GM06990 (cell line): ENCODE data around the gene PDHX.

Source experiments
- DNase-seq: peaks from one replicate; pipeline ENCODE4 v3.0.0-alpha.2; 2011; ENCODE audit not compliant: insufficient read length; ENCODE audit errors: extremely low read depth
- H3K27me3 ChIP-seq: replicated peaks from 2 replicates; pipeline ENCODE4 v1.6.0; 2011; ENCODE audit warnings: low read length; ENCODE audit not compliant: control insufficient read depth, insufficient read depth
- H3K36me3 ChIP-seq: 2 replicates; pipeline ENCODE4 v1.5.1; 2011; ENCODE audit warnings: low read length; ENCODE audit not compliant: control insufficient read depth, insufficient read depth
- H3K4me3 ChIP-seq: replicated peaks from 2 replicates; pipeline ENCODE4 v1.5.1; 2011; ENCODE audit warnings: low read depth, mild to moderate bottlenecking, control low read depth, low read length
- CTCF ChIP-seq: IDR thresholded peaks from 2 replicates; pipeline ENCODE4 v1.5.1; 2011; ENCODE audit warnings: low read length, control low read depth, mild to moderate bottlenecking, inconsistent platforms; ENCODE audit not compliant: insufficient read depth, poor library complexity, severe bottlenecking

PDHX gene

GRCh38 chr11:34972366-34972765, 55.9 kb downstream of the PDHX start:
- no peaks in the 10 kb centered on the region; the same call in 1 of the 2 replicates for H3K36me3 ChIP-seq
- no peaks in the 10 kb centered on the region for H3K27me3 ChIP-seq
- no peak overlapping the region for H3K4me3 ChIP-seq
- TF ChIP-seq CTCF = no peak
- DNase-seq = no peak

- no peaks in the 10 kb centered on the region; the same call in 1 of the 2 replicates for H3K36me3 ChIP-seq
- no peak for TF ChIP-seq CTCF
- no peaks in the 10 kb centered on the region for H3K27me3 ChIP-seq
- no peak overlapping the region for H3K4me3 ChIP-seq
- DNase-seq = no peak
Measured at GRCh38 chr11:34972892-34973291, 56.5 kb downstream of the PDHX start.

- DNase-seq = no peak
- H3K27me3 ChIP-seq = no peaks in the 10 kb centered on the region
- H3K4me3 ChIP-seq = no peak overlapping the region
- no peaks in the 10 kb centered on the region; the same call in 1 of the 2 replicates for H3K36me3 ChIP-seq
- TF ChIP-seq CTCF = no peak
Measured at GRCh38 chr11:34975482-34975881, 59.1 kb downstream of the PDHX start.

GRCh38 chr11:34976496-34977088, 60.2 kb downstream of the PDHX start:
- H3K4me3 ChIP-seq = no peak overlapping the region

GRCh38 chr11:34977089-34977912, 60.9 kb downstream of the PDHX start:
- no peak for TF ChIP-seq CTCF
- H3K27me3 ChIP-seq = no peaks in the 10 kb centered on the region
- H3K4me3 ChIP-seq = no peak overlapping the region
- H3K36me3 ChIP-seq = no peaks in the 10 kb centered on the region; the same call in 1 of the 2 replicates
- DNase-seq = no peak

More at GRCh38 chr11:34976496-34977088, 60.2 kb downstream of the PDHX start:
- Histone ChIP-seq H3K27me3 (no peaks in the 10 kb centered on the region), H3K36me3 (no peaks in the 10 kb centered on the region; the same call in 1 of the 2 replicates)
- DNase-seq = no peak
- no peak for TF ChIP-seq CTCF
